ENCODE measurements around the gene LIPE.

Gene LIPE

GRCh38 chr19:42378225-42379215 lies 48.7 kb downstream of the LIPE start:
- no peak for DNase-seq

DNA sequence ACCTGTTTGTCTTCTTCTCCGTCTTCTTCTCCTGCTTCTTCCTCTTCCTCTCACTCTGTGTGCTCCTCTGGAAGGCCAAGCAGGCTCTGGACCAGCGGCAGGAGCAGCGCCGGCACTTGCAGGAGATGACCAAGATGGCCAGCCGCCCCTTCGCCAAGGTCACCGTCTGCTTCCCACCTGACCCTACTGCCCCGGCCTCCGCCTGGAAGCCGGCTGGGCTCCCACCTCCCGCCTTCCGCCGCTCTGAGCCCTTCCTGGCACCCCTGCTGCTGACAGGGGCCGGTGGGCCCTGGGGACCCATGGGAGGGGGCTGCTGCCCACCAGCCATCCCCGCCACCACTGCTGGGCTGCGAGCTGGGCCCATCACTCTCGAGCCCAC lies 51.0 kb downstream of the LIPE start:
- DNase-seq = no peak

GRCh38 chr19:42375415-42376176 lies 51.6 kb downstream of the LIPE start:
- DNase-seq = no peak

DNA sequence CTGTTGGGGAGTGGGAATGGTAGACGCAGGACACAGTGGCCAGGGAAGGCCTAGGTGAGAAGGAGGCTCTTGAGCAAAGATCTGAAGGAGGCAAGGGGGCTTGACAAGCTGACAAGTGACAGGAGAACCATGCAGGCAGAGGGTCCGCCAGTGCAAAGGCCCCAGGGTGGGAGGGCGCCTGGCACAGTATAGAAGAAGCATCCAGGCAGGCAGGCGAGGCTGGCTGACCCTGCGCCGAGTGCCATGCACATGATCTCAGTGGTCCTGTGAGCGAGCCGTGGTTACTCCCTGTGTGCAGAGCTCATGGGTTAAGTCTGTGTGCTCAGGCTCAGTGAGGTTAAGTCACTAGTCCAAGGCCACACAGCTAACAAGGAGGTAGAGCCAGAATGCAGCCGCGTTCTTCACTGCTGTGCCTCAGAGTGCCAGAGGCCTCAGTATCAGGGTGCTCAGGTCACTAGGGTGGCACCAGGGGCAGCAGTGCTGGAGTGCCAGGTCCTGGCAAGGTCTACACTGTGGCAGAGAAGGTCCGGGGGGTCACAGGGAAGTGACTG lies 52.3 kb downstream of the LIPE start:
- DNase-seq = no peak

DNA sequence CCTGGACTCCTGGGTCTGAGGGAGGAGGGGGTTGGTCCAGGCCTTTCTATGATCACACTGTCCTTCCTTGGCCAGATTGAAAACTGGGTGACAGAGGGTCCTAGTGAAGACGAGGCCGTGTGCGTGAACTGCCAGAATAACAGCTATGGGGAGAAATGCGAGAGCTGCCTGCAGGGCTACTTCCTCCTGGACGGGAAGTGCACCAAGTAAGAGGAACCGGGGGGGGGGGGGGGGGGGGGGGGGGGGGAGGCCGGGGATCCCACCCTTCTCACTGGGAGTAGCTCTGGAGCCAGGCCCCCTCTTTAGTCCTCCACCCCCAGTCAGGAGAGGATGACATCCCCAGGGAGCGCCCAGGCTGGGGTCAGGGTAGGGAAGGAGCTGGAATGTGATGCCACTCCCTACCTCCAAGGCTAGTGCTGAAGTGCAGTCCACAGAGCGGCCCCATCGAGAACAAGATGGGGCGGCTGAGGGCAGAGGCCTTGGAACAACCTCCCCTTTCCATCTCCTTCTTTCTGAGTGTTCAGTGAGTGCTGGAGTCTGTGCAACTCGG lies 56.5 kb downstream of the LIPE start:
- no peak for DNase-seq

DNA sequence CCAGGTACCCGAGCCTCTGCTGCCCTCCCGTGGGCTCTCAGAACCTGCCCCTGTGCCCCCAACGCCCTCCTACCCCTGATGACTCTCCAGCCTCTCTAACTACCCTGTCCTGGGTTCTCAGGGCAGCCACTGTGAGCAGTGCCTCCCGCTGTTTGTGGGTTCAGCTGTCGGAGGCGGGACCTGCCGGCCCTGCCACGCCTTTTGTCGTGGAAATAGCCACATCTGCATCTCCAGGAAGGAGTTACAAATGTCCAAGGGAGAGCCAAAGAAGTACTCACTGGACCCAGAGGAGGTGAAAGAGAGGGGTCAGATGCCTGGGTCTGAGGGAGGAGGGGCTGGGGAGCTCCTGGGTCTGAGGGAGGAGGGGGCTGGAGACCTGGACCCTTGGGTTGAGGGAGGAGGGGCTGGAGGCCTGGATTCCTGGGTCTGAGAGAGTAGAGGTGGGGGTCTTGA lies 57.1 kb downstream of the LIPE start:
- DNase-seq = no peak

- no peak for DNase-seq
These were observed 57.6 kb downstream of the LIPE start for GRCh38 chr19:42369433-42370067.

- no peak for DNase-seq
These were observed 58.4 kb downstream of the LIPE start for GRCh38 chr19:42368765-42369164.

GRCh38 chr19:42368360-42368759 lies 58.8 kb downstream of the LIPE start:
- DNase-seq = no peak

GRCh38 chr19:42367929-42368328 lies 59.3 kb downstream of the LIPE start:
- DNase-seq = no peak

DNA sequence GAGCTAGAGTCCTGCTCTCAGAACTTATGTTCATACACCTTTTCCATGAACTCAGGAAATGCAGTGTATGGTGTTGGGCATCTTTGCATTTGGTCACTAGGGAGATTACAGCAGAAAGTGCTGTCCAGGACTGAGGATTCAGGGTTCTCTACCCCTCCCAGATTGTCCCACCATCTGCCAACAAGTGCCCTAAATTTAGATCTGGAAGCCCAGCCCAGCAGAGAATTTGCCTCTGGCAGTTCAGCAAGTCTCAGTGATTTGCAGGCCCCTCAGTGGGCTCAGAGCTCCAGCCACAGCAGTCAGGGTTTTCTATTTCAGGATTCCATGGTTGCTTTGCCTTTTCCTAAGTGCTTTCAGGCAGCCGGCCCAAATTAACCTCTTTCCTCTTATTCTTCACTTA lies 60.5 kb downstream of the LIPE start:
- DNase-seq = no peak

DNA sequence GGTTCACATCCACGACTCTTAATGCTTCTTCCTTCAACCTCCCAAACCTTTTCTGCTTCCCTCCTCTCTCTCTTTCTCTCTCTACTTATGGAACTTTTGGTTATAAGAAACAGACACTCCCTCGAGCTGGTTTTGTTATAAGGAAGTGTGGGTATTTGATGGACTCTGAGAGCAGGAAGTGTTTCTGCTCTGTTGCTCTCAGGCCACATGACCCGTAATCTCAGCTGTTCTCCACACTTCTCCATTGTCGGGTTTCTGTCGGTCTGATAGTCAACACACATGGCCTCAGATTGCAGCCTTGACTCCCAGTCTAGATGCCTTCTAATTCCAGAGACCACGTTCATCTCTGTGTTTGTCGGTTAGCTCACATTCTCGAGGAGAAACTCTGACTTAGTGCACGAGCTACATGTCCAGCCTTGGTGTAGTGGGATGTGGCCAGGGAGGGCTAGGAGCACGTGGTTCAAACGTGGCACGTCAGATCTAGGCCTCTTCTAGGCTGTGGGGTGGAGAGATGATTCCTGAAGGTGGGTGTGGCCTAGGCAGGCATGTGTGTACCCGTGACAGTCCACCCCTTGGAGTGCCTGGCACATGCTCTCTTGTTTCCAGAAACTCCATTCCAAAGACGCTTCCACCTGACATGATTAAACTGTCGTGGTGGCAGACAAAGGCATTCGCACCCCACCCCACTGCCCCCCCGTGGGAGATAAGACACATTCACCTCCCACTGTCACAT lies 63.4 kb downstream of the LIPE start:
- DNase-seq = no peak

DNA sequence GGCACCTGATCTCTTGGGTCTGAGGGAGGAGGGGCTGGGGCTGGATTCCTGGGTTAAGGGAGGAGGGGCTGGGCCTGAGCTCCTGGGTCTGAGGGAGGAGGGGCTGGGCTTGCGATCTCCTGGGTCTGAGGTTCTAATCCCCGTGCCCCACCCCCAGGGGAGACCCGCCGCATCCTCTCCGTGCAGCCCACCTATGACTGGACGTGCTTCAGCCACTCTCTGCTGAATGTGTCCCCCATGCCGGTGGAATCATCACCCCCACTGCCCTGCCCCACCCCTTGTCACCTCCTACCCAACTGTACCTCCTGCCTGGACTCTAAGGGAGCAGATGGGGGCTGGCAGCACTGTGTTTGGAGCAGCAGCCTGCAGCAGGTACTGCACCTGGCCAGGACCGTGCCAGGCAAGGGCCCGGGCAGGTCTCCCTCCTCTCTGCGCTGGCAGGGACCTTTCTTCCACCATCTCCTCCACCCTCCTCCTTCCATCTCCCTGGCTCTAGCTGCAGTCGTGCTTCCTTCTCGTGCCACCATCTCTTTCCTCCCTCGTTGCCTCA lies 64.2 kb downstream of the LIPE start:
- DNase-seq = no peak

DNA sequence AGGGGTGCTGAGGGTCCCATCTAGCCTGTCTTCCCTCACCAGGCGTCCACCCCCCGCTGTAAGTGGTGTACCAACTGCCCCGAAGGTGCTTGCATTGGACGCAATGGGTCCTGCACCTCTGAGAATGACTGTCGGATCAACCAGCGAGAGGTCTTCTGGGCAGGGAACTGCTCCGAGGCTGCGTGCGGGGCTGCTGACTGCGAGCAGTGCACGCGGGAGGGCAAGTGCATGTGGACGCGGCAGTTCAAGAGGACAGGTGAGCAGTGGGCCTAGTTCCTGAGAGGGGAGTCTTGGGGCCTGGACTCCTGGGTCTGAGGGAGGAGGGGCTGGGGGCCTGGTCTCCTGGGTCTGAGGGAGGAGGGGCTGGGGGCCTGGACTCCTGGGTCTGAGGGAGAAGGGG lies 64.8 kb downstream of the LIPE start:
- DNase-seq = no peak

DNA sequence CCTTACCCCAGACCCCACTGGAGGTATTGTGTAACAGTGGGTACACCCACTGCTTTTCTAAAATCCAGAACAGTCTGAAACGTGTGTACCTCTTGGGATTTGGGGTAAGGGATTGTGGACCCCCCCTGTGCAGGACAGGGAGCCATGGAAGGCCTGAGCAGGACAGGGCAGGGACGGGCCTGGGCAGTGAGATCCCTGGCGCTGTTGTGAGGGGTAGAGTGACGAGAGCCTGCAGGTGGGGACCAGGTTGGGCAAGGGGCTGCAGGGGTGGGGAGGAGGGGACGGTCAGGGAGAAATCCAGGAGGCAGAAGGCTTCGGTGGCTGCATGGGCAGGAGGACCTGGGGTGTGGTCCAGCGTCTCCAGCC lies 65.7 kb downstream of the LIPE start:
- no peak for DNase-seq

DNA sequence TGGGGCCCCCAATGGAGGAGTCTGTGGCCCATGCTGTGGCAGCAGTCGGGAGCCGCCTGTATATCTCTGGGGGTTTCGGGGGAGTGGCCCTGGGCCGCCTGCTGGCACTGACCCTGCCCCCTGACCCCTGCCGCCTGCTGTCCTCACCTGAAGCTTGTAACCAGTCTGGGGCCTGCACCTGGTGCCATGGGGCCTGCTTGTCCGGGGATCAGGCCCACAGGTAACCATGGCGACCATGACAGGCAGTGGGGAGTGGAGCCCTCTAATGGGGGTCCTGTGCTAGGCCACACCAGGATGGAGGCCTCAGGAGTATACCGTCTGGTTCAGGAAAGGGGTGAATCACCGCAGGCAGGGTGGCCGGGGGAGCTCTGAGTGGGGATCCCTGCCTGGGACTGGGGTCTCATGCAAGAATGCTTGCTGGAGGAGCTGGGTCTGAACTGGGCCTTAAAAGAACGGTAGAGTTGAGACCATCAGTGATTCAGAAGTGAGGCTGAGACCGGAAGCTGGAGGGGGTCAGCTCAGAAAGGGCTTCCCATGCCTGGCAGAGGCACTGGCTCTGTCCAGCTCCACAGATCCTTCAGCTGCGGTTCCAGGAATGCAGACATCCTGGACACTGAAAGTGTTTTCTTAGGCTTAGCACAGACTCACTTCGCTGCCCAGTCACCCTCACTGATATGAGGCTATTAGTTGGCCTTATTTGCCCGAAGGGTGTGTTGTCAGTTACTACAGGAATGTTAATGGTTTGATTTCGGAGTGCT lies 66.2 kb downstream of the LIPE start:
- no peak for DNase-seq

- DNase-seq = no peak
These were observed 69.9 kb downstream of the LIPE start for GRCh38 chr19:42357290-42357689.

DNA sequence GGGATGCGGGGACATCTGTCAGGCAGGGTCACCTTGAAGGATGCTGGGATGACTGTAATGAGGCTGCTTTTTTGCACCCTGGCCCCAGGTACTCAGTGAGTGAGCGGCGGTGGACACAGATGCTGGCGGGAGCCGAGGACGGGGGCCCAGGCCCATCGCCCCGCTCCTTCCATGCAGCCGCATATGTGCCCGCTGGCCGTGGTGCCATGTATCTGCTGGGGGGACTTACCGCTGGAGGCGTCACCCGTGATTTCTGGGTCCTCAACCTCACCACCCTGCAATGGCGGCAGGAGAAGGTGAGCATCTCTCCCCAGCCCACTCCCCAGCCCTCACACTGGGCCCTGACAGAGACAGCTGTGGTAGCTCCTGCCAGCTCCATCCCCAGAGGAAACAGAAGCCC lies 70.5 kb downstream of the LIPE start:
- no peak for DNase-seq

DNA sequence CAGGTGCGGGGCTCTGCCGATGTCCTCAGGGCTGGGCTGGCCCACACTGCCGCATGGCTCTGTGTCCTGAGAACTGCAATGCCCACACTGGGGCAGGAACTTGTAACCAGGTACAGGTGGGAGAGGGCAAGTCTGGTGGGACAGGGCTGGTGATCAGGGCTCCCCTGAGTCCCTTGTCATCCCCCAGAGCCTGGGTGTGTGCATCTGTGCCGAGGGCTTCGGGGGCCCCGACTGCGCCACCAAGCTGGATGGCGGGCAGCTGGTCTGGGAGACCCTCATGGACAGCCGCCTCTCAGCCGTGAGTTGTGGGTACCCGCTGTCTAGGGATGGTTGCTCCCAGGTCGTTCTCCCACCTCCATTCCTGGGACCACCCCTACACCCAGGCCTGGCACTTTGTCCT lies 71.3 kb downstream of the LIPE start:
- DNase-seq = no peak

DNA sequence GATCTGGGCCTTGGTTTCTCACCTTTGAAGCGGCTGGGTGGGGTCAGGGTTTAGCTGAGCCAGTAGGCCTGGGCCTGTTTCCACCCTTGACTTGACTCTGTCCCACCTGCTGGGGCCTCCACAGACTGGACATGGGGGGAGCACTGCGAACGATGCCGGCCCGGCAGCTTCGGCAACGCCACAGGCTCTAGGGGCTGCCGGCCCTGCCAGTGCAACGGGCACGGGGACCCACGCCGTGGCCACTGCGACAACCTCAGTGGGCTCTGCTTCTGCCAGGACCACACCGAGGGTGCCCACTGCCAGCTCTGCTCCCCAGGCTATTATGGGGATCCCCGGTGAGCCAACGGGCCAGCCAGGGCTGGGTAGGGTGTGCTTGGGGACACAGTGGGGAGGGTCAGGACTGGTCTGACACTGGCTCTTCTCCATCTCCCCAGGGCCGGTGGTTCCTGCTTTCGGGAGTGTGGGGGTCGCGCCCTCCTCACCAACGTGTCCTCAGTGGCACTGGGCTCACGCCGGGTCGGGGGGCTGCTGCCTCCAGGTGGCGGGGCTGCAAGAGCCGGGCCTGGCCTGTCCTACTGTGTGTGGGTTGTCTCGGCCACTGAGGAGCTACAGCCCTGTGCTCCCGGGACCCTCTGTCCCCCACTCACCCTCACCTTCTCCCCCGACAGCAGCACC lies 73.7 kb downstream of the LIPE start:
- DNase-seq = no peak
